Mammary epithelial cell (primary cell): ENCODE results near the gene XPR1.

Experiments
- EZH2 ChIP-seq: IDR thresholded peaks from 2 replicates; pipeline ENCODE4 v1.6.1; 2012; ENCODE audit warnings: low read length, inconsistent platforms, borderline replicate concordance
- TF ChIP-seq, protein P1 (sequence below), 2 donors: IDR thresholded peaks in 1 of 2; conservative IDR thresholded peaks in 1 of 2; 2 replicates each; pipeline ENCODE4 v1.5.1; 2011 to 2012; ENCODE audit warnings: inconsistent platforms in 2 of 2, low read length in 2 of 2, mild to moderate bottlenecking in 2 of 2, control low read depth in 1 of 2, low read depth in 1 of 2; ENCODE audit not compliant: insufficient read depth in 1 of 2; ENCODE audit errors: extremely low read depth in 1 of 2

DNA sequence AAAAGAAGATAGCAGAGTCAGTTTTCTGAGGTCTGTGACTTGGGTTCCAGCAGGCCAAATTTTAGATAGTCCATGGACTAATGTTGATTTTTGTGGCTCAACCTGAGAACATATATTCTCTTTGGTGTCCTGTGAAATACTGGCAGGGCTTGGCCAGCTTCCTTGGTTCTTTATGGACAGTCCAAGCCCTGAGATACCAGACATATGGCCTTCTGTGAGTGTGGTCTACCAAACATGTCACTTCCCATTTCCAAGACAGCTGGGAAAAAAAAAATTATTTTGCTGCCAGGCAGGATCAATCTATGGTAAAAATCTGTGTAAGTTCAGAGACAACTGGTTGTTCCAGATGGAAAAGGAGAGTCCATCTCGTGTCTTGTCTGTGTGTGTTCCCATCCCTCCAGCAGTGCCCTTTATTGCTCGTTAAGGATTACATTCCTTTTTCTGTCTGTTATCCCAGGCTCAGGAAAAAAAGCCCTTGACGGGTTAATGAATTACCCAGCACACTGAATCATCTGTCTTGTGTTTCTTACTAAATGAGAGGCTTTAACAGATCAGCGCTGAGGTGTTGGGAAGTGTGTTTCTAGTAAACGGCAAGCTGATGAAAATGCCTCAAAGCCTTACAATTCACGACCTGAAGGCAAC lies 33.4 kb upstream of the XPR1 start:
- TF ChIP-seq, protein P1, sequence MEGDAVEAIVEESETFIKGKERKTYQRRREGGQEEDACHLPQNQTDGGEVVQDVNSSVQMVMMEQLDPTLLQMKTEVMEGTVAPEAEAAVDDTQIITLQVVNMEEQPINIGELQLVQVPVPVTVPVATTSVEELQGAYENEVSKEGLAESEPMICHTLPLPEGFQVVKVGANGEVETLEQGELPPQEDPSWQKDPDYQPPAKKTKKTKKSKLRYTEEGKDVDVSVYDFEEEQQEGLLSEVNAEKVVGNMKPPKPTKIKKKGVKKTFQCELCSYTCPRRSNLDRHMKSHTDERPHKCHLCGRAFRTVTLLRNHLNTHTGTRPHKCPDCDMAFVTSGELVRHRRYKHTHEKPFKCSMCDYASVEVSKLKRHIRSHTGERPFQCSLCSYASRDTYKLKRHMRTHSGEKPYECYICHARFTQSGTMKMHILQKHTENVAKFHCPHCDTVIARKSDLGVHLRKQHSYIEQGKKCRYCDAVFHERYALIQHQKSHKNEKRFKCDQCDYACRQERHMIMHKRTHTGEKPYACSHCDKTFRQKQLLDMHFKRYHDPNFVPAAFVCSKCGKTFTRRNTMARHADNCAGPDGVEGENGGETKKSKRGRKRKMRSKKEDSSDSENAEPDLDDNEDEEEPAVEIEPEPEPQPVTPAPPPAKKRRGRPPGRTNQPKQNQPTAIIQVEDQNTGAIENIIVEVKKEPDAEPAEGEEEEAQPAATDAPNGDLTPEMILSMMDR (conservative IDR thresholded peaks at IDR 0.05 in 1 of 2, IDR thresholded peaks at IDR 0.05 in 1 of 2; ENCODE audit: extremely low read depth in 1 of 2, insufficient read depth in 1 of 2, low read depth in 1 of 2, low read length in 2 of 2), result no peak
- TF ChIP-seq EZH2, result no peak
